ENCODE data around the gene MVB12A. TPM values are rescaled to one million over a fixed set of nuclear protein-coding genes. Genes with fewer than 3 reads are reported as not detected.

MVB12A gene
- total RNA-seq, 4 donors from 2014 or later: 51.5 to 146 (median 68.3) TPM

DNA sequence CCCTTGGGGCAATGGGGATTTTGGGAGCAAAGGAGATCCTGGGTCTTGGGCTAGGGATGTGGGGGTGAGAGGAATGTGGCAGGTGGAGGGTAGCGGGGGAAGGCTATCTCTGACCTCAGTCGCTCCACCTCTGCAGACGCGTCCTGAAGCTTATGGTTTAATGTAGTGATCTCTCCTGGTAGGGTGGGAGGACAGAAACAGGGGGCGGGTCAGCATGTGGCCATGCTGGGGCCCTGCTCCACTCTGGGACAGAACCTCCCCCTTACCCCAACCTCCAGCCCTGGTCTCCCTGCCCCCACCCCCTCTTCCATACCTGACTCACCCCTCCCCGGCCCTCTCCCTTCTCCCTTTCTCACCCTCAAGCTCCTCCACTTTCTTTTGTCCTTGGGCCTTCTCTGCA, 15.8 kb upstream of the MVB12A start:
- Histone ChIP-seq H3K4me3 (replicated peaks in 1 of 3) (no peak overlapping the region), H3K36me3 (no peaks in the 10 kb centered on the region), H3K27ac (peak overlapping the region in 2 of 3 donors; percentile 74 to 83), H3K9me3 (no peaks in the 10 kb centered on the region), H3K4me1 (peaks cover 0 to 13% of the 10 kb centered on the region in 2 donors), H3K27me3 (no peaks in the 10 kb centered on the region)
- TF ChIP-seq, protein P1, sequence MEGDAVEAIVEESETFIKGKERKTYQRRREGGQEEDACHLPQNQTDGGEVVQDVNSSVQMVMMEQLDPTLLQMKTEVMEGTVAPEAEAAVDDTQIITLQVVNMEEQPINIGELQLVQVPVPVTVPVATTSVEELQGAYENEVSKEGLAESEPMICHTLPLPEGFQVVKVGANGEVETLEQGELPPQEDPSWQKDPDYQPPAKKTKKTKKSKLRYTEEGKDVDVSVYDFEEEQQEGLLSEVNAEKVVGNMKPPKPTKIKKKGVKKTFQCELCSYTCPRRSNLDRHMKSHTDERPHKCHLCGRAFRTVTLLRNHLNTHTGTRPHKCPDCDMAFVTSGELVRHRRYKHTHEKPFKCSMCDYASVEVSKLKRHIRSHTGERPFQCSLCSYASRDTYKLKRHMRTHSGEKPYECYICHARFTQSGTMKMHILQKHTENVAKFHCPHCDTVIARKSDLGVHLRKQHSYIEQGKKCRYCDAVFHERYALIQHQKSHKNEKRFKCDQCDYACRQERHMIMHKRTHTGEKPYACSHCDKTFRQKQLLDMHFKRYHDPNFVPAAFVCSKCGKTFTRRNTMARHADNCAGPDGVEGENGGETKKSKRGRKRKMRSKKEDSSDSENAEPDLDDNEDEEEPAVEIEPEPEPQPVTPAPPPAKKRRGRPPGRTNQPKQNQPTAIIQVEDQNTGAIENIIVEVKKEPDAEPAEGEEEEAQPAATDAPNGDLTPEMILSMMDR (IDR thresholded peaks at IDR 0.05): no peak
- intact Hi-C loops (cut with DNase I): no loop called here
- DNase-seq: no peak
- 87 to 97% methylated on average over 6 of the region's 6 CpGs for WGBS, 2 donors

GRCh38 chr19:17404621-17405249, 15.1 kb upstream of the MVB12A start:
- no peak for TF ChIP-seq POLR2A (IDR thresholded peaks at IDR 0.05)
- TF ChIP-seq, protein P1 (IDR thresholded peaks at IDR 0.05): no peak
- Histone ChIP-seq H3K9me3 (no peaks in the 10 kb centered on the region), H3K4me3 (replicated peaks in 1 of 3) (peak overlapping the region in 1 of 3 donors; percentile 24), H3K36me3 (no peaks in the 10 kb centered on the region), H3K27ac (peak overlapping the region; percentile 4 to 83 (median 74)), H3K4me1 (peaks cover 0 to 13% of the 10 kb centered on the region in 2 donors), H3K27me3 (no peaks in the 10 kb centered on the region)
- DNase-seq: no peak
- 86% methylated on average over 5 to 7 of the region's 7 CpGs for WGBS, 2 donors
- intact Hi-C loops (cut with DNase I): no loop called here

DNA sequence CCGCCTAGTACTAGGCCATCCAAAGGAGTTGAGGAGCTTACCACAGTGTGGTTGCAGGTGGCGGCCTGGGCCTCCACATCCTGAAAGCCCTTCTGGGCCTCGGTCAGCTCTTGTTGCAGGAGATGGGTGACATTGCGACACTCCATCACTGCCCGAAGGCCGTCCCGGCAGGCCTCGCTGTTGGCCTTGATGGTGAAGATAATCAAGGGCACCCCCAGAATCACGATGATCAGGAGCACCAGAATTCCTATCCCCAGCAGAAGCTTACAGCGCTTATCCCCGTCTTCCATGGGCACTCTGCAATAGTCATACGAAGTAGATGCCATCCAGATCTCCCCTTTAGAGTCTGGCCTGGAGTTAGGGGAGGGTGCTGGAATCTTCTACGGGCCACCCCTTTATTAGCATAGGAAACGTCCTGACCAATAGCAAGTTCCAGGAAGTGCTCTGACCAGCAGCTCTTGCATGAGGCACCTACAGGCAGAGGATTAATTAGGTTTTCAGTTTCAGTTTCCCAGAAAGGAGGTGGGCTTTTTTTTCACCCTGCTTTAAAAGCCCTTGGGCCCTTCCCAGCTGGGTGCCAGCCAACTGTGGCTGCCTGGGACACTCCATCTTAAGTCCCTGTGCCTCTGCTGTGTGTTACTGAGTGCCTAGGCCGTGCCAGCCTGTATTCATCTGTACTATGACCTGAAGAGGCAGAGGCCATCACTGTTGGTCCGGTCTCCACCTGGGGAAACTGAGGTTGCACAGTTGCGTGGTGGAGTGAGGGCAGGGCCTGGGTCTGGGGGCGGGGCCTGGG, 14.4 kb upstream of the MVB12A start, which contains the start of gene BST2:
BST2 (minus strand) TSS at position 381 of the 796 bp plus-strand sequence; CDS start at position 326, 55 bp downstream.
- DNase-seq: peak; percentile 16 to 36
- TF ChIP-seq, protein P1 (IDR thresholded peaks at IDR 0.05): no peak
- peak in 1 of 2 donors; percentile 48 for TF ChIP-seq POLR2A (IDR thresholded peaks at IDR 0.05)
- intact Hi-C loops (cut with DNase I): no loop called here
- no peaks in the 10 kb centered on the region for H3K36me3 ChIP-seq
- H3K4me1 ChIP-seq: peaks cover 0 to 13% of the 10 kb centered on the region in 2 donors
- WGBS, 2 donors: 54 to 73% methylated on average over 11 to 15 of the region's 18 CpGs
- H3K27me3 ChIP-seq: no peaks in the 10 kb centered on the region
- no peaks in the 10 kb centered on the region for H3K9me3 ChIP-seq
- H3K27ac ChIP-seq: peak within 1 kb of the TSS; percentile 51 to 83 (median 74)
- peak within 1 kb of the TSS in 1 of 3 donors; percentile 24 for H3K4me3 ChIP-seq (replicated peaks in 1 of 3)

- Histone ChIP-seq H3K9me3 (no peaks in the 10 kb centered on the region), H3K4me3 (replicated peaks in 1 of 3) (peak overlapping the region in 1 of 3 donors; percentile 24), H3K36me3 (no peaks in the 10 kb centered on the region), H3K27ac (peak overlapping the region; percentile 51 to 83 (median 74)), H3K27me3 (no peaks in the 10 kb centered on the region), H3K4me1 (peaks cover 0 to 13% of the 10 kb centered on the region in 2 donors)
- 69 to 84% methylated on average over 7 to 10 of the region's 10 CpGs for WGBS, 2 donors
- no peak for TF ChIP-seq POLR2A (IDR thresholded peaks at IDR 0.05)
- TF ChIP-seq, protein P1 (IDR thresholded peaks at IDR 0.05): no peak
- intact Hi-C loops (cut with DNase I): no loop called here
- DNase-seq: no peak
Measured at GRCh38 chr19:17406046-17406886, 13.6 kb upstream of the MVB12A start.
